Large intestine (tissue), 3 donors: ENCODE results near the gene SERPINI1. TPM values are rescaled to one million over a fixed set of nuclear protein-coding genes. Genes with fewer than 3 reads are reported as not detected.
"Not testable (repeated sequence)": the region's sequence is repeated elsewhere in the genome, so short reads cannot be mapped to it uniquely, and the experiment has no call there.

ENCODE experiments used
- DNase-seq, 2 donors: peaks; one replicate each; pipeline versions ENCODE4 v3.0.0 to v3.0.0-alpha.2; 2013
- H3K27ac ChIP-seq: one replicate; pipeline ENCODE4 v1.5.1; 2013; ENCODE audit warnings: low read length
- H3K27me3 ChIP-seq: 2 replicates; pipeline ENCODE4 v1.6.1; 2013; ENCODE audit warnings: low read length; ENCODE audit not compliant: control insufficient read depth, insufficient read depth
- H3K36me3 ChIP-seq: 2 replicates; pipeline ENCODE4 v1.6.1; 2013; ENCODE audit warnings: low read length; ENCODE audit not compliant: control insufficient read depth, insufficient read depth
- H3K4me1 ChIP-seq: one replicate; pipeline ENCODE4 v1.6.1; 2013; ENCODE audit warnings: low read length; ENCODE audit not compliant: control insufficient read depth, insufficient read depth
- H3K4me3 ChIP-seq: one replicate; pipeline ENCODE4 v1.5.1; 2013; ENCODE audit warnings: low read length
- H3K9me3 ChIP-seq: one replicate; pipeline ENCODE4 v1.6.1; 2013; ENCODE audit warnings: mild to moderate bottlenecking, low read depth, low read length, moderate library complexity; ENCODE audit not compliant: control insufficient read depth
- WGBS: methylation state at CpG from one replicate; pipeline ENCODE4 v1.1.5; 2013; ENCODE audit warnings: low lambda C conversion rate; ENCODE audit not compliant: insufficient coverage; 5-methylcytosine and 5-hydroxymethylcytosine counted together
- polyA plus RNA-seq: library from polyadenylated mRNA; unstranded; fragments of 120-200 nt; gene quantifications from one replicate; pipeline ENCODE4 v1.2.1, GENCODE V29; 2013

Gene SERPINI1
- polyA plus RNA-seq, 1 donor: 4.7 TPM

DNA sequence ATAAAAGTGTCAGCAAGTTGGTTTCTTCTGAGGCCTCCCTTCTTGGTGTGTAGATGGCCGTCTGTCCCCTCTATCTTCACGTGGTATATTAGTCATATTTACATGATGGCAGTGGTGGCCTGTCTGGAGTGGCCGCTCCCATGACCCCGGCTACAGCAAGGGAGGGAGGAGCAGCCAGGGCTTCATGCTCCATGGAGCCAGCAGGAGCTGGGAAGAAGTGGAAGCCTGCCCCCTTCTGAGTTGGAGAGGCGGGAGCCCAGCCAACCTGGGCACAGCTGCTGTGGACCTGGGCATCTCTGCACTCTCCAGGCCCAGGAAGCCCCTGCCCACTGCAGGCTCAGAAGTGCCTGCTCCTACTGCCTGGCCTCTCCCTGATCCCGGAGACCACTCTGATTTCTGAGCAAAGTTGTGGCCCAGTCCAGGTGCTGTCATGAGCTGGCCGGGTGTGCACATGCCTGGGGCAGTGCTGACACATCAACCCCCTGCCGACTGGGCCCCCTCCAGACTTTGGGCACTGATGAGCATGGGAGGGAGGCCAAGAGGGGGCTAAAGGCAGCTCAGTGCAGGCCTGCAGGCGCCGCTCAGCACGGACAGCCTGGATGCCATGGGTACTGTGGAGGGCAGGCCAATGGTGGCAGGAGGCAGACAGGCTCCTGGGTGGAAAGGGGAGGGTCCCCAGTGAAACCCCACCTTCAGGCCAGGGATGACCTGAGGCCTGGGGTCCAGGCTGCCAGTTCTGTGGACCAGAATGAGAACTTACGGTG, 84.8 kb downstream of the SERPINI1 start:
- WGBS: no CpG with 5 or more reads among the region's 12 CpGs
- H3K4me3 ChIP-seq: no peak overlapping the region
- DNase-seq: no peak
- H3K27ac ChIP-seq: no peak overlapping the region
- no peaks in the 10 kb centered on the region for H3K9me3 ChIP-seq
- no peaks in the 10 kb centered on the region for H3K36me3 ChIP-seq
- H3K27me3 ChIP-seq: no peaks in the 10 kb centered on the region
- H3K4me1 ChIP-seq: no peaks in the 10 kb centered on the region

DNA sequence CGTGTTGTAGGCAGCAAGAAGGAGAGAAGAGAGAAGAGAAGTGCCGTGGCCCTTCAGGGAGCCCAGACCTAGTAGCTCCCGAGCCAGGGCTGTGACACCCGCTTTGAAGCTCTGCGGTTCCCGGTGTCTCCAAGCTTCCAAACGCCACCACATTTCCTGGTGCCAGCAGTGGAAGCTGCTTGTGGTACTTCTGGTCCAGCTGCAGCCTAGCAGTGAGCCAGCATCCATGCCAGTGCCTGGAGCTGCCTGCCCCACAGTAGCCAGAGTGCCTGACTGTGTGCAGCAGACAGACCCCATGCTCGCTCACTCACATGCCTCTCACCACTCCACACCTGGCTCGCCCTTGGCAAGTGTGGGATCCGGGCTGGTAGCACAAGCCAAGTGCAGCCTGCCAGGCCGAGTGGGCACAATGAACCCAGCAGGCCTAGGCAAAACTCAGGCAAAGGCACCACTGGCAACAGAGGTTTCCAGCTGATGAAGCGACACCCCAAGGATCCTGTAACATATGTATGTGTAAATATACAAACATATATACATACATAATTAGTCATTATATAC, 85.8 kb downstream of the SERPINI1 start:
- Histone ChIP-seq H3K36me3 (no peaks in the 10 kb centered on the region), H3K4me3 (no peak overlapping the region), H3K4me1 (no peaks in the 10 kb centered on the region), H3K27me3 (no peaks in the 10 kb centered on the region), H3K27ac (no peak overlapping the region), H3K9me3 (no peaks in the 10 kb centered on the region)
- WGBS: no CpG with 5 or more reads among the region's 12 CpGs
- DNase-seq: no peak

DNA sequence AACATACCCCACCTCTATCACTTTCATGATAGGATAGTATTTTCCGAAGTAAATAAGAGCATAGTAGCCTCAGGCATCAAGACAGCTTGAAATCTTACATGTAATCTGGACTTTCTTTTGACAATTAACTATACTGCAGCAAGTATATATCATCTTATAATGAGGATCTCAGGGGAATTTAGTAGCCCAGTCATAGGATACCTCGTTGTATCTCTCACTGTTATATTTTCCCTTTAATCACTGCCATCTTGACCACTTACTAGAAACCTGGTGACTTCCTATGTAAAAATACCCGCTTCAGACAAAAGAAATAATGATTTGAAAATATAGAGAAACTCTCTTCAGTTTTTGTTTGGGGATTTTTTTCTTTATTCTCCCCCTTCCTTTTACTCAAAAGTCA, 88.2 kb downstream of the SERPINI1 start:
- Histone ChIP-seq H3K36me3 (no peaks in the 10 kb centered on the region), H3K4me3 (no peak overlapping the region), H3K4me1 (no peaks in the 10 kb centered on the region), H3K27me3 (no peaks in the 10 kb centered on the region), H3K27ac (no peak overlapping the region), H3K9me3 (no peaks in the 10 kb centered on the region)
- DNase-seq: no peak
- 78% methylated on average over 1 of the region's 3 CpGs for WGBS

DNA sequence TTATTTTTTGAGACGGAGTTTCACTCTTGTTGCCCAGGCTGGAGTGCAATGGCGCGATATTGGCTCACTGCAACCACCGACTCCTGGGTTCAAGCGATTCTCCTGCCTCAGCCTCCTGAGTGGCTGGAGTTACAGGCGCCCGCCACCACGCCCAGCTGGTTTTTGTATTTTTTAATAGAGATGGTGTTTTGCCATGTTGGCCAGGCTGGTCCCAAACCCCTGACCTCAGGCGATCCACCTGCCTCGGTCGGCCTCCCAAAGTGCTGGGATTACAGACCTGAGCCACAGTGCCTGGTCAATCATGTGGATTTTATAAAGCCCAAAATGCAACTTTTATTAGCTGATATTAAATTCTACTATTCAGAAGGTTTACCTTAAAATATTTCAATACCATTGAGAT, 92.1 kb downstream of the SERPINI1 start:
- H3K4me1 ChIP-seq, DNase-seq, H3K36me3 ChIP-seq, H3K9me3 ChIP-seq, H3K27me3 ChIP-seq, H3K4me3 ChIP-seq, H3K27ac ChIP-seq: not testable (repeated sequence)
- WGBS: 100% methylated on average over 3 of the region's 11 CpGs

DNA sequence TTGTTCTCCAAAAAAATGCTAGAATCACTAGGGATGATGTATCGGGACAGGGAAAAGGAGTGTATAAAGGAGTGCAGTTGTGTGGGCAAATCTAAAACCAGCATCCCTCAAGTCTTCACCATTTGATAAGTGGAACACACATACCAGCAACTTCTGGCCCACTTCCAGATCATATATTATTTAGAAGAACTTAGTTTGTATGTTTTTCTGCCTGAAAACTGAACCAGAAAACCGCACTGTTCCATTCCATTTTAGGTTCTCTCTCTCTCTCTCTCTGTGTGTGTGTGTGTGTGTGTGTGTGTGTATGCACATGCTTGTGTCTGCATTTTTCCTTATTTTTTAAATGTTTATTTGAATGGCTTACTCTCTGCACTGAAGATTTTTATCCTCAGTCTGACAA, 93.5 kb downstream of the SERPINI1 start:
- H3K27me3 ChIP-seq: no peaks in the 10 kb centered on the region
- H3K4me3 ChIP-seq: no peak overlapping the region
- H3K4me1 ChIP-seq: no peaks in the 10 kb centered on the region
- WGBS: no CpG with 5 or more reads among the region's 2 CpGs
- H3K27ac ChIP-seq: no peak overlapping the region
- DNase-seq: no peak
- no peaks in the 10 kb centered on the region for H3K36me3 ChIP-seq
- no peaks in the 10 kb centered on the region for H3K9me3 ChIP-seq

DNA sequence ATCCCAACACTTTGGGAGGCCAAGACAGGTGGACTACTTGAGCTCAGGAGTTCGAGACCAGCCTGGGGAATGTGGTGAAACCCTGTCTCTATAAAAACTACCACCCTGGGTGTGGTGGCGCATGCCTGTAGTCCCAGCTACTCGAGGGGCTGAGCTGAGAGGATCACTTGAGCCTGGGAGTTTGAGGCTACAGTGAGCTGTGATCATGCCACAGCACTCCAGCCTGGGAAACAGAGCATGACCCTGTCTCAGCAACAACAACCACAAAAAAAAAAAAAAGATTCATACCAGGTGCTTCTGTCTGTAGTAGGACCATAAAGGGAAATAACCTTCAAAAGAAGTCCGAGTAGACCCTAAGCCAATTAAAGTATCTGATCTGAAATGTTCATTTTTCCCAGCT, 94.5 kb downstream of the SERPINI1 start:
- no peak overlapping the region for H3K27ac ChIP-seq
- no peak overlapping the region for H3K4me3 ChIP-seq
- no peak for DNase-seq
- no peaks in the 10 kb centered on the region for H3K27me3 ChIP-seq
- H3K9me3 ChIP-seq: no peaks in the 10 kb centered on the region
- no peaks in the 10 kb centered on the region for H3K36me3 ChIP-seq
- no peaks in the 10 kb centered on the region for H3K4me1 ChIP-seq
- WGBS: no CpG with 5 or more reads among the region's 4 CpGs

DNA sequence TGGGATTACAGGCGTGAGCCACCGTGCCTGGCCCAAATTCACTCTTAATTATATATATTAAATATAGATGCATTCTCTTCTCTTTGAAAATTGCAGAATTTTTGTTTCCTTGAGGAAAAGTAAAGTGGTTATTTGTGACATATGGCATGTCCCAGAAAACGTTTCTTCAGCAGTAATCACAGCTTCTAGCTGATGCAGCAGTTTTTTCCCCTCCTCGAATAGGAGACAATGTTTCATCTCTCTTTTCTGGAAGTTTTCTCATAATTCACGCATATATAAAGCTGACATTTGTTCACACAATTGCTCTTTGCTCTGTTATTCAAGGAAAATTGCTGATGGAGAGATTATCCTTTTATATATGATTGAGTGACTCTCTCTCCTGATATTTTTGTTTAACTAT, 99.8 kb downstream of the SERPINI1 start:
- Histone ChIP-seq H3K27ac (no peak overlapping the region), H3K4me3 (no peak overlapping the region), H3K27me3 (no peaks in the 10 kb centered on the region), H3K36me3 (no peaks in the 10 kb centered on the region), H3K4me1 (no peaks in the 10 kb centered on the region), H3K9me3 (no peaks in the 10 kb centered on the region)
- DNase-seq: no peak
- 100% methylated on average over 1 of the region's 5 CpGs for WGBS

DNA sequence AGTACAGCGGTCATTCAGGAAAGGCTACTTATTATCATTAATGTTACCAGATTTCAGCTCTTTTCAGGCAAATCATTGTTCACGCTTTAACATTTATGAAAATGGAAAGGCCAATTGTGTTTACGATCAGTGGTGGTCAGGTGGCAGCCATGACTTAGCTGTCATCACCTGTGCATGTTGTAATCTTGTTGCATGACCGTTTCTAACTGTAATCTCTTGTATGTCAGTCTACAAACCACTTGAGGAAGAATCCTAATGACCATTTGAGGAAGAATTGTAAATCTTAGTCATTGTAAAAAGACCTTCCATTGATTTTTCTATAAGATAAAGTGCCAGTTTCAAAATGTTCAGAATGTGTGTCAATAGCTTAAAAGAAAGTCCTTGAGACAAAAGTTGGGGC, 100.4 kb downstream of the SERPINI1 start:
- Histone ChIP-seq H3K27ac (no peak overlapping the region), H3K36me3 (no peaks in the 10 kb centered on the region), H3K4me1 (no peaks in the 10 kb centered on the region), H3K27me3 (no peaks in the 10 kb centered on the region), H3K4me3 (no peak overlapping the region), H3K9me3 (no peaks in the 10 kb centered on the region)
- no CpG with 5 or more reads among the region's 4 CpGs for WGBS
- no peak for DNase-seq

DNA sequence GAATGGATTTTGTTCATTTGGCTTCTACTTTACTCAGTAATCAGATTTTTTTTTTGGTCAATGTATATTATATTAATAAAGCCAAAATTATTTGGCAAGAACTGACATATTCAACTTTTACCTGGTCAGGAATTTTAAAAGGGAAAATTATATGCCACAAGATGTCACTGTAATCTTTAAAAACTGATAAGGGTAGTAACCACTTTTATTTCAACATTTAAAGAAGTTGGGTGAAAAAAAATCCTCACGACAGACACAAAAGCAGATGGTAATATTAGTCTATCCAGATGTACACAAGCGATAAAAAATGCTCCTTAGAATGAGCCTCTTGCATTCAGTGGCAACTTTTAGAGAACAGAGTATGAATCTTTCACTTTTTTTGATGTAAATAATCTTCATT, 101.9 kb downstream of the SERPINI1 start:
- no peaks in the 10 kb centered on the region for H3K36me3 ChIP-seq
- H3K27ac ChIP-seq: no peak overlapping the region
- no peaks in the 10 kb centered on the region for H3K9me3 ChIP-seq
- DNase-seq: no peak
- no peak overlapping the region for H3K4me3 ChIP-seq
- no peaks in the 10 kb centered on the region for H3K27me3 ChIP-seq
- no peaks in the 10 kb centered on the region for H3K4me1 ChIP-seq
- 73% methylated on average over 2 of the region's 2 CpGs for WGBS

DNA sequence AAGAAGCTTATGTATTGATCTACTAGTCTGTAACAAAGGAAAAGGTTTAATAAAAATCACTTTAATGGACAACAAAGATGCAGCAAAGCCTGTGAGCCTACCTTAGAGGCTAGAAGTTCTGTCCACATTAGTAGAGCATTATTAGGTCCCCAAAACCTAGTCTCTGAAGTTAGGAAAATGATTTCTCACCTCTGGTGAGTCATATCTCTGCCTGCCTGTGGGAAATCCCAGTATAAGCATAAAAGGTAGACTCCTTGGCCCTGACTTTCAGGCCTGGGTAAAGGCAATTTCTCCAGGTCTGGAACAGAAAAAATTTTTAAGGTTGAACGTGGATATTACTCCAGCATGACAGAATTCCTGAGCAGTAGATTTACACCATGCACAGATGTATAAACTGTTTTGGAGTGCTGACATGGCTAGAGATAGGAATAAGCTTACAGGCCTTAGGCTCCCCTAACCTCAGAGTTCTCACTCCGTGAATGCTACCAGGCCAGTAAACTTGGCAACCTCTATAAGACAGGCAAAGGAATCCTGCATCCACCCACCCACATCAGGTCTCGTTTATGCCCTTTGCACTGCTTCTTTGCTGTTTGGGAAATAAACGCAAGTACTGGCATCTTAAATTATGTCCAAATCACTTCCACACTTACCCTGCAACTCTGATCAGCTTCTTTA, 104.1 kb downstream of the SERPINI1 start:
- H3K9me3 ChIP-seq: no peaks in the 10 kb centered on the region
- H3K27ac ChIP-seq: no peak overlapping the region
- WGBS: 100% methylated on average over 1 of the region's 4 CpGs
- no peak for DNase-seq
- H3K36me3 ChIP-seq: no peaks in the 10 kb centered on the region
- H3K27me3 ChIP-seq: no peaks in the 10 kb centered on the region
- no peak overlapping the region for H3K4me3 ChIP-seq
- no peaks in the 10 kb centered on the region for H3K4me1 ChIP-seq
